Stimulated activated CD4-positive, alpha-beta T cell treated with anti-CD3 and anti-CD28 coated beads, Interleukin-1b, Interleukin-23, amount 100 ng/mL, for 4 hours (primary cell): Measurements from ENCODE around the gene SCAMP5.

ENCODE experiments used
- DNase-seq, 2 donors: peaks; one replicate each; pipeline ENCODE4 v3.0.0-alpha.2; 2020; ENCODE audit warnings: low read depth in 2 of 2

Gene SCAMP5

GRCh38 chr15:75023181-75023871 lies 28.0 kb downstream of the SCAMP5 start, which contains the start of gene PPCDC:
Gene PPCDC (plus strand): TSS chr15:75023590. CDS start chr15:75028319, 4,729 bp downstream.
- peak; percentile 87 to 88 for DNase-seq

- DNase-seq = no peak
These were observed 28.7 kb downstream of the SCAMP5 start for GRCh38 chr15:75023872-75024636.

GRCh38 chr15:75025107-75025506 lies 29.7 kb downstream of the SCAMP5 start:
- no peak for DNase-seq

- no peak for DNase-seq
These were observed 30.3 kb downstream of the SCAMP5 start for GRCh38 chr15:75025548-75026260.

- DNase-seq = no peak
These were observed 32.2 kb downstream of the SCAMP5 start for GRCh38 chr15:75027551-75027950.

DNA sequence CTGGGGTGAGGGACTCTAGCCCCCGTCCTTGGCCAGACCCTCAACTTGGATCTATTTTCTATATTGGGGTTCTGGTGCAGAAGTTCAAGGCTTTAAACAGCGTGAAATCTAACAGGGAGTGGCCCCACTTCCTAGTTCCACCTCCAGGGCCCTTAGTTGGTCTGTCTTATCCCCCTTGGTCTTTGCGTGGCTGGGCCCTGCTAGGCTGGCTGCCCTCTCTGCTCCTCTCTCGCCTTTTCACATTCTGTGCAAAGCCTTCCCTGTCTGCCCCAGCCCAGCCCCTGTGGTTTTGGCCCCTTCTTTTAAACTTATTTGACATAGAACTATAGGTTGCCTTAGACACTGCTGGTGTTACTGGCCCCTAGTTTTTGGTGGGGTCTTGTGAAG lies 33.6 kb downstream of the SCAMP5 start:
- DNase-seq = no peak

DNA sequence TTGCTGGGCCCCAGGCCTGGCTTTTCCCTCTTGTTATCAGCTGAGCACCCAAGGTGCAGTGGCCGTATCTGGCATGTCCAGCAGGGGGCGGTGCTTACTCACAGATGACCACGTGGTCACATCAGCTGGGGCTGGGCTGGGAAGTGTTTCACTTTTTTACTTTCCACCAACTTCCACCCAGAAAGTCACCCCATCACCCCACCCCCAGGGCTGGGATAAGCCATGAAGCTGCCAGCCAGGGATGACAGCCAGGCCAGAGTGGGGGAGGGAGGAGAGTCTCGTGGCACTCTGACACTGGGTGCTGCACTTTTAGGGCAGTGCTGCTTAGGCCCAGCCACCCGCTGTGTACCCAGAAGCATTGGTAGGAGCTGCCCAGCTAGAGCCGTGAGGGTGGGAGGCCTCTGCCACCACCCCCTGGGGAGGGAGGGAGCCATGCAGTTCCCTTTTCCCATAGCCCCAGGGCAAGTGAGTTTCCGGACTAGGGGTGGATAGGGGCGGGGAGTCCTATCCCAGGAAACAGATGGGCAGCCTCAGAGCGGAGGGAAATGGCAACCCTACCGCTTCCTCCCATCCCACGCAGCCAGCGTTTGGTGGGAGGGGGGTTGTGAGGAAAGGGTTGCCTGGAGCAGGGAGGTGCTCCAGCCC lies 34.1 kb downstream of the SCAMP5 start:
- peak; percentile 88 to 91 for DNase-seq

- DNase-seq = no peak
These were observed 34.7 kb downstream of the SCAMP5 start for GRCh38 chr15:75030023-75030413.

DNA sequence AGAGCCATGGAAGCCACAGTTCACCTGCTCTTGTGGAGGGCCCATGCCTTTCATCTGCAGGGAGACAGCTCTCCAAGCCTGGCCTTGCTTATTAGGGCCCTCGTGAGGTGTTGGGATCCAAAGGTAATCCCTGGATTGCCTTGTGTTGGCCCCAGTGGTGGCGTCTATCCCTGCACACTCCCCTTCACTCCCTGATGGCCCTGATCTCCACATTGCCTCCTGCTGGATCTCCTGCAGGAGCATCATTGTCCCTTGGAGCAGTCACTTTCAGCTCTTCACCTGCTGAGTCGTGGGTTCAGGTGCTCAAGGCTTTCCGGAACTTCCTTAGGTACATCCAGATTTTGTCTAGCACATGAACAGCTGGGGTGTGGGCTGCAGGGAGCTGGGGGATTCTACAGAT lies 35.1 kb downstream of the SCAMP5 start:
- DNase-seq = no peak

- DNase-seq = no peak
These were observed 36.5 kb downstream of the SCAMP5 start for GRCh38 chr15:75031848-75032247.

- no peak for DNase-seq
These were observed 37.0 kb downstream of the SCAMP5 start for GRCh38 chr15:75032395-75032794.

DNA sequence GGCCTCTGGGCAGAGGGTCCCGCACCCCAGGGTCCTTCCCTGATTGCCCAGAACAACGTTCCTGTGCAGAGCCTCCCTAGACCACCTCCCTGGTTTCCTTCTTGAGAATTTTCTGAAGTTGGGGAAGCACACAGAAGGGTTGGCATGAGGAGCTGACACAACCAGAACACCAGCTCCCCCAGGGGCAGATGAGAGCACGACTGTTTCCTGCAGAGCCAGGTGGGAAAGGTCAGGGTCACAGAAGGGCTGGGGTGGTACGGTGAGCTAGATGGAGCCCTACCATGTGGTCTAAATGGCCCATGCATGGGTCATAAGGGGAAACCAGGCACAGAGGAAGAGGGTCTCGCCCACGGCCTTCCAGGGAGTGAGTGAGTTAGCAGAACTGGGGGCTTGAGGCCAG lies 38.4 kb downstream of the SCAMP5 start:
- no peak for DNase-seq

DNA sequence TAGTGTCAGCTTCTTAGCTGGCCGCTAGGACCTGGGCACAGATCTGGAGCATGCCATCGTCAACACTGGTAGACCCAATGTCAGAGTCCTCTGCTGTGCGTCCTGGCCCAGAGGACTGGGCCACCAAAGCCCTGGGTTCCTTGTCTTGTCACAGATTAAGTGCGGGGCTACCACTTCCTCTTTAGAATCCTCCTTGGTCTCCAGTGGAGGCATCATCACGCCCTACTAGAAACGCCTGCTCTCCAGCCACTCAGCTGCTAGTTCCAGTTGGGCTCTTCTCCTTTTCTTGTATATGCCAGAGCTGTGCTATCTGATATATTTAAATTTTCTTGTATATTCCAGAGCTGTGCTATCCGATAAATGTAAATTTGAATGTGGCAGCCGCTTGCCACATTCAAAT lies 39.3 kb downstream of the SCAMP5 start:
- no peak for DNase-seq

DNA sequence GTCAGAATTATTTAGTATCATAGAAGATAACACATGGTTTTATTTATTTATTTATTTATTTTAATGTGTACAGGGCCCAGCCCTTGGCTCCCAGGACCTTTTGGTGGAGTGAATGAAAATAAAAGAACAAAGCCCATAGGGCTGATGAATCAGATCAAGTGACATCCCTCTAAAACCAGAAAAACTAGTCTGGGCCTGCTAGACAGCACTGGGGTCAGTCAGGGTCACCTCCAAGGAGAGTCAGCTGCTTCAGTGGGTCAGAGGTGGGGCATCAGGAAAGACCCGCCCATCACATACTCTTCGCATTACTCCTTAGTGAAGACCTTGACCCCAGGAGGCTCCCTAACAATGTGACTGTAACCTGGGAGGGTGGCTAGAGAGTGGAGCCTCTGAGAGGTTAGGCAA lies 40.9 kb downstream of the SCAMP5 start:
- DNase-seq = no peak

GRCh38 chr15:75037685-75038084 lies 42.3 kb downstream of the SCAMP5 start:
- no peak for DNase-seq

GRCh38 chr15:75038231-75038630 lies 42.9 kb downstream of the SCAMP5 start:
- DNase-seq = no peak

- DNase-seq = peak in 1 of 2 donors; percentile 28
These were observed 47.6 kb downstream of the SCAMP5 start for GRCh38 chr15:75042730-75043508.

- no peak for DNase-seq
These were observed 48.3 kb downstream of the SCAMP5 start for GRCh38 chr15:75043509-75044257.

DNA sequence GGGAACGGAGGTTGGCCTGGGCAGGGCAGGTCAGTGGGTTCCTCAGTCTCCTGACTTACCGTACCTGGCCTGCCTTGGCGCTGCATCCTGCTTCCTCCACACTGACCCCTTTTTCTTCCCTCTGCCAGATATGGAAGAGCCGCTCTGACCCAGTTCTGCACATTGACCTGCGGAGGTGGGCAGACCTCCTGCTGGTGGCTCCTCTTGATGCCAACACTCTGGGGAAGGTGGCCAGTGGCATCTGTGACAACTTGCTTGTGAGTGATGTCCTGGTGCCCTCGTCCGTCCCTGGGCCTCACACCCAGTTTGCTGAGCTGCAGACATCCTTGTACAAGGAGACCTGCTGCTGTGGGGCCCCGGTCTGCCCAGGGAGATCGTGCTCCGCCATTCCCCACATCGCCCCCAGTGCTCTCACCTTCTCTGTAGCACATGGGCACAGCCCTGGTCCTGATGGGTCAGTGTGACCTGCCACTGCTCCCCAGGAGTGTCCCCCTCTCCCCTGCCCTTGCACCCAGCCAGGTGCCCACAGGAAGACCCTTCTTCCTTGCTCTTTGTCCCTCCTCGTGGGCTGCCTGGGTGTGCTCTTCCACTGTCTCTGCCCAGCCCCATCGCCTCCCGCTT lies 49.0 kb downstream of the SCAMP5 start:
- no peak for DNase-seq

- DNase-seq = no peak
These were observed 50.1 kb downstream of the SCAMP5 start for GRCh38 chr15:75045332-75046015.
